ENCODE results near the gene ARID1B. TPM values are rescaled to one million over a fixed set of nuclear protein-coding genes. Genes with fewer than 3 reads are reported as not detected.

Gene ARID1B
- total RNA-seq, 1 donor from 2014 or later, result 248 TPM

- intact Hi-C loops (cut with micrococcal nuclease), result no loop called here
- peaks cover 19% of the 10 kb centered on the region for H3K36me3 Mint-ChIP-seq (ENCODE audit: low read depth)
- CTCF ChIA-PET, result no interaction called here
- ATAC-seq (ENCODE audit: low read depth), result no peak
- no peak for TF ChIP-seq CTCF (IDR thresholded peaks at IDR 0.05)
- no peak overlapping the region for H3K4me3 Mint-ChIP-seq
- H3K4me1 Mint-ChIP-seq, result peaks cover 3% of the 10 kb centered on the region
- no peak overlapping the region for H3K27ac Mint-ChIP-seq
- no peak for DNase-seq
- H3K9me3 Mint-ChIP-seq, result no peaks in the 10 kb centered on the region
- POLR2A ChIA-PET, result no interaction called here
- H3K27me3 Mint-ChIP-seq, result no peaks in the 10 kb centered on the region
These were observed 436.9 kb downstream of the ARID1B start for GRCh38 chr6:157213907-157214565.

- Mint-ChIP-seq H3K36me3 (ENCODE audit: low read depth) (peaks cover 5% of the 10 kb centered on the region), H3K27ac (no peak overlapping the region), H3K4me1 (peaks cover 6% of the 10 kb centered on the region), H3K27me3 (no peaks in the 10 kb centered on the region), H3K4me3 (no peak overlapping the region), H3K9me3 (no peaks in the 10 kb centered on the region)
- ATAC-seq (ENCODE audit: low read depth), result no peak
- ChIA-PET CTCF (no interaction called here), POLR2A (no interaction called here)
- intact Hi-C loops (cut with micrococcal nuclease), result no loop called here
- no peak for TF ChIP-seq CTCF (IDR thresholded peaks at IDR 0.05)
- DNase-seq, result no peak
These were observed 438.5 kb downstream of the ARID1B start for GRCh38 chr6:157215717-157216116.

GRCh38 chr6:157216570-157216969, 439.4 kb downstream of the ARID1B start:
- Mint-ChIP-seq H3K36me3 (ENCODE audit: low read depth) (peaks cover 4% of the 10 kb centered on the region), H3K4me1 (peaks cover 14% of the 10 kb centered on the region), H3K27me3 (no peaks in the 10 kb centered on the region), H3K27ac (no peak overlapping the region), H3K9me3 (no peaks in the 10 kb centered on the region), H3K4me3 (no peak overlapping the region)
- intact Hi-C loops (cut with micrococcal nuclease), result no loop called here
- ChIA-PET CTCF (no interaction called here), POLR2A (no interaction called here)
- ATAC-seq (ENCODE audit: low read depth), result no peak
- TF ChIP-seq CTCF (IDR thresholded peaks at IDR 0.05), result no peak
- DNase-seq, result no peak

GRCh38 chr6:157217198-157217893, 440.2 kb downstream of the ARID1B start:
- no peak for DNase-seq
- Mint-ChIP-seq H3K27me3 (no peaks in the 10 kb centered on the region), H3K36me3 (ENCODE audit: low read depth) (peaks cover 4% of the 10 kb centered on the region), H3K4me3 (no peak overlapping the region), H3K27ac (no peak overlapping the region), H3K9me3 (no peaks in the 10 kb centered on the region), H3K4me1 (peaks cover 18% of the 10 kb centered on the region)
- ChIA-PET CTCF (no interaction called here), POLR2A (interaction anchor here (0.6 kb wide), 1 partner anchor 56 kb away, joined by 3 read pairs; no protein-coding TSS in a partner anchor)
- ATAC-seq (ENCODE audit: low read depth), result no peak
- no peak for TF ChIP-seq CTCF (IDR thresholded peaks at IDR 0.05)
- intact Hi-C loops (cut with micrococcal nuclease), result no loop called here

GRCh38 chr6:157217894-157218370, 440.8 kb downstream of the ARID1B start:
- peaks cover 24% of the 10 kb centered on the region for H3K4me1 Mint-ChIP-seq
- no peak overlapping the region for H3K4me3 Mint-ChIP-seq
- ChIA-PET CTCF (no interaction called here), POLR2A (interaction anchor here (0.6 kb wide), 1 partner anchor 56 kb away, joined by 3 read pairs; no protein-coding TSS in a partner anchor)
- H3K27ac Mint-ChIP-seq, result no peak overlapping the region
- intact Hi-C loops (cut with micrococcal nuclease), result no loop called here
- peaks cover 4% of the 10 kb centered on the region for H3K36me3 Mint-ChIP-seq (ENCODE audit: low read depth)
- ATAC-seq (ENCODE audit: low read depth) (no peak), DNase-seq (no peak)
- H3K9me3 Mint-ChIP-seq, result no peaks in the 10 kb centered on the region
- no peak for TF ChIP-seq CTCF (IDR thresholded peaks at IDR 0.05)
- no peaks in the 10 kb centered on the region for H3K27me3 Mint-ChIP-seq
